HepG2 (cell line): ENCODE results near the gene DEFB124. TPM values are rescaled to one million over a fixed set of nuclear protein-coding genes. Genes with fewer than 3 reads are reported as not detected.

Experiments
- ATAC-seq: fragments of 200-7000 bp; cut with Tn5 transposase; 3 replicates; pipeline ENCODE4 v1.9.1; 2020; ENCODE audit warnings: mild to moderate bottlenecking, moderate library complexity
- BruUV-seq: library from RNA; stranded (reverse); fragments of 400-500 nt; replicated peaks from 2 replicates; lab custom pipeline; 2021; lab: Mats Ljungman, UMichigan
- CTCF ChIA-PET: fragments of 300-600 bp; formaldehyde crosslinking; extraction: SDS; loops from one replicate; lab custom pipeline; 2021; ENCODE audit warnings: low total read pairs, inconsistent platforms, low intra/inter-chr PET ratio; lab: Yijun Ruan, JAX
- POLR2A ChIA-PET: fragments of 350-600 bp; sonication (Branson Sonifier 250); formaldehyde crosslinking; loops from one replicate; lab custom pipeline; 2020; ENCODE audit warnings: antibody characterized with exemption, inconsistent platforms; lab: Yijun Ruan, JAX
- DNase-seq: peaks from one replicate; pipeline ENCODE4 v3.0.0-alpha.2; 2015; ENCODE audit warnings: low spot score
- FAIRE-seq: peaks from 3 replicates; lab custom pipeline; 2011; peaks lifted over from hg19 to GRCh38; lab: Jason Lieb, UNC
- H2AFZ ChIP-seq: one replicate; pipeline ENCODE4 v1.6.1; 2011; ENCODE audit warnings: low read length, inconsistent platforms
- H3K27ac ChIP-seq: fragments of 300-600 bp; 3 replicates; pipeline ENCODE4 v1.8.0; 2011; ENCODE audit warnings: mixed run types, mild to moderate bottlenecking, mixed read lengths, low read length, inconsistent platforms; ENCODE audit not compliant: insufficient read depth; ENCODE audit errors: extremely low read length
- H3K27me3 ChIP-seq, 2 experiments: fragments of 200-600 bp in 1 of 2; 2 replicates in 1 of 2; 3 replicates in 1 of 2; pipeline versions ENCODE4 v1.6.0 to v1.8.0; 2011; ENCODE audit warnings: low read length in 2 of 2, mild to moderate bottlenecking in 2 of 2, moderate library complexity in 2 of 2, inconsistent platforms in 1 of 2; ENCODE audit not compliant: insufficient read depth in 2 of 2, control insufficient read depth in 1 of 2
- H3K36me3 ChIP-seq, 2 experiments: fragments of 200-600 bp in 1 of 2; replicated peaks in 1 of 2; 2 replicates in 1 of 2; 3 replicates in 1 of 2; pipeline versions ENCODE4 v1.5.1 to v1.8.0; 2011; ENCODE audit warnings: low read length in 2 of 2, inconsistent platforms in 1 of 2; ENCODE audit not compliant: insufficient read depth in 2 of 2, control insufficient read depth in 1 of 2
- H3K4me1 ChIP-seq: 2 replicates; pipeline ENCODE4 v1.5.1; 2012; ENCODE audit warnings: low read length, inconsistent platforms; ENCODE audit not compliant: insufficient read depth
- H3K4me2 ChIP-seq: 2 replicates; pipeline ENCODE4 v1.6.0; 2011; ENCODE audit warnings: low read depth, low read length, inconsistent platforms
- H3K4me3 ChIP-seq, 3 experiments: fragments of 200-600 bp in 1 of 3; sonication (generic), shearing (Covaris generic) in 1 of 3; replicated peaks in 1 of 3; 2 replicates each; pipeline ENCODE4 v1.5.1; 2011 to 2016; ENCODE audit warnings: low read length in 3 of 3, inconsistent platforms in 2 of 3, low read depth in 2 of 3, mild to moderate bottlenecking in 2 of 3, control low read depth in 1 of 3, mixed read lengths in 1 of 3; ENCODE audit not compliant: insufficient read depth in 1 of 3
- H3K79me2 ChIP-seq: one replicate; pipeline ENCODE4 v1.6.1; 2011; ENCODE audit warnings: low read length, inconsistent platforms; ENCODE audit not compliant: insufficient read depth
- H3K9ac ChIP-seq: 2 replicates; pipeline ENCODE4 v1.6.0; 2011; ENCODE audit warnings: mild to moderate bottlenecking, low read depth, low read length, inconsistent platforms; ENCODE audit not compliant: insufficient read depth
- H3K9me3 ChIP-seq: 2 replicates; pipeline ENCODE4 v1.5.1; 2012; ENCODE audit warnings: mild to moderate bottlenecking, low read length
- H4K20me1 ChIP-seq: 2 replicates; pipeline ENCODE4 v1.6.0; 2011; ENCODE audit warnings: inconsistent platforms, mild to moderate bottlenecking, low read length, moderate library complexity; ENCODE audit not compliant: insufficient read depth
- ELF4 ChIP-seq: sonication (generic); formaldehyde crosslinking; IDR thresholded peaks from 2 replicates; pipeline ENCODE4 v1.5.0; 2020; ENCODE audit warnings: missing genetic modification reagents, mild to moderate bottlenecking, moderate library complexity, borderline replicate concordance
- FOXA3 ChIP-seq: IDR thresholded peaks from 2 replicates; pipeline ENCODE4 v1.6.1; 2016; ENCODE audit warnings: missing genetic modification reagents, missing compliant biosample characterization
- HNRNPLL ChIP-seq: fragments of 200-400 bp; formaldehyde crosslinking; IDR thresholded peaks from 2 replicates; pipeline ENCODE4 v1.6.1; 2017; ENCODE audit warnings: mild to moderate bottlenecking, low read depth, low read length; ENCODE audit not compliant: poor library complexity, severe bottlenecking
- MTF2 ChIP-seq: sonication (generic); formaldehyde crosslinking; IDR thresholded peaks from 2 replicates; pipeline ENCODE4 v1.5.0; 2020; ENCODE audit warnings: missing genetic modification reagents, borderline replicate concordance
- RBM22 ChIP-seq: fragments of 200-400 bp; formaldehyde crosslinking; optimal IDR thresholded peaks from 2 replicates; pipeline ENCODE3; 2017; ENCODE audit warnings: mild to moderate bottlenecking, low read length, moderate library complexity
- RELA ChIP-seq: sonication (generic); formaldehyde crosslinking; IDR thresholded peaks from 2 replicates; pipeline ENCODE4 v1.4.0; 2020; ENCODE audit warnings: missing genetic modification reagents
- RFX5 ChIP-seq: IDR thresholded peaks from 2 replicates; pipeline ENCODE4 v1.6.1; 2011; ENCODE audit warnings: low read depth, low read length, improper control_type of control experiment
- ZMYM3 ChIP-seq: sonication (generic); formaldehyde crosslinking; IDR thresholded peaks from 2 replicates; pipeline ENCODE4 v1.5.1; 2020; ENCODE audit warnings: mild to moderate bottlenecking, missing genetic modification reagents
- ZNF431 ChIP-seq: sonication (generic); formaldehyde crosslinking; IDR thresholded peaks from 2 replicates; pipeline ENCODE4 v1.9.0; 2022; ENCODE audit warnings: missing genetic modification reagents, low read depth, mild to moderate bottlenecking, borderline replicate concordance
- ZNF556 ChIP-seq: sonication (generic); formaldehyde crosslinking; IDR thresholded peaks from 2 replicates; pipeline ENCODE4 v1.4.0; 2020; ENCODE audit warnings: mild to moderate bottlenecking, missing genetic modification reagents, borderline replicate concordance
- ZNF567 ChIP-seq: sonication (generic); formaldehyde crosslinking; IDR thresholded peaks from 2 replicates; pipeline ENCODE4 v1.8.1; 2023; ENCODE audit warnings: mild to moderate bottlenecking, missing genetic modification reagents, borderline replicate concordance
- WGBS: methylation state at CpG from one replicate; pipeline ENCODE4 v1.1.6; 2017; ENCODE audit warnings: low lambda C conversion rate; 5-methylcytosine and 5-hydroxymethylcytosine counted together
- in situ Hi-C: cut with HindIII; loops from 2 replicates; pipeline ENCODE4 v1.10.0; 2017; ENCODE audit warnings: low pct_unique_long_range_greater_than_20kb; ENCODE audit not compliant: extremely low pct_ligation_motif_present
- intact Hi-C: fragments of 100-400 bp; cut with micrococcal nuclease; formaldehyde crosslinking; loops from one replicate; pipeline ENCODE4 v1.10.0; 2022; ENCODE audit not compliant: unreplicated experiment
- polyA plus RNA-seq, 8 experiments: library from polyadenylated mRNA; depleted of rRNA in 3 of 8; stranded (reverse) in 7 of 8; unstranded in 1 of 8; fragments of >200 nt; fragmentation: Illumina TruSeq in 4 of 8; extraction: Trizol in 4 of 8; gene quantifications; 2 replicates each; pipeline versions ENCODE4 v1.2.1 to v1.2.3, GENCODE V29; 2011 to 2016; ENCODE audit warnings: low read depth in 4 of 8, missing spikeins in 1 of 8, mixed read lengths in 1 of 8; ENCODE audit not compliant: insufficient read depth in 1 of 8
- total RNA-seq, 5 experiments: library from RNA; depleted of rRNA; stranded (reverse); fragments of >200 nt; fragmentation: Illumina TruSeq; extraction: Trizol; gene quantifications; 2 replicates each; pipeline ENCODE4 v1.2.3, GENCODE V29; 2016; ENCODE audit warnings: low read depth in 1 of 5
- TF ChIP-seq, protein P1 (sequence below): sonication (generic); formaldehyde crosslinking; IDR thresholded peaks from 2 replicates; pipeline ENCODE4 v1.4.0; 2020; ENCODE audit warnings: missing genetic modification reagents, borderline replicate concordance
- TF ChIP-seq, protein P2 (sequence below): sonication (generic); formaldehyde crosslinking; IDR thresholded peaks from 2 replicates; pipeline ENCODE4 v1.4.0; 2020; ENCODE audit warnings: missing genetic modification reagents, mild to moderate bottlenecking, borderline replicate concordance
- TF ChIP-seq, protein P3 (sequence below): sonication (generic); formaldehyde crosslinking; IDR thresholded peaks from 2 replicates; pipeline ENCODE4 v1.4.0; 2020; ENCODE audit warnings: mild to moderate bottlenecking, missing genetic modification reagents

The DEFB124 gene
- total and polyA plus RNA-seq, 2 of the 13 experiments (the other 11 are each of a cell fraction or from before 2014, with no cell fraction given): not detected

DNA sequence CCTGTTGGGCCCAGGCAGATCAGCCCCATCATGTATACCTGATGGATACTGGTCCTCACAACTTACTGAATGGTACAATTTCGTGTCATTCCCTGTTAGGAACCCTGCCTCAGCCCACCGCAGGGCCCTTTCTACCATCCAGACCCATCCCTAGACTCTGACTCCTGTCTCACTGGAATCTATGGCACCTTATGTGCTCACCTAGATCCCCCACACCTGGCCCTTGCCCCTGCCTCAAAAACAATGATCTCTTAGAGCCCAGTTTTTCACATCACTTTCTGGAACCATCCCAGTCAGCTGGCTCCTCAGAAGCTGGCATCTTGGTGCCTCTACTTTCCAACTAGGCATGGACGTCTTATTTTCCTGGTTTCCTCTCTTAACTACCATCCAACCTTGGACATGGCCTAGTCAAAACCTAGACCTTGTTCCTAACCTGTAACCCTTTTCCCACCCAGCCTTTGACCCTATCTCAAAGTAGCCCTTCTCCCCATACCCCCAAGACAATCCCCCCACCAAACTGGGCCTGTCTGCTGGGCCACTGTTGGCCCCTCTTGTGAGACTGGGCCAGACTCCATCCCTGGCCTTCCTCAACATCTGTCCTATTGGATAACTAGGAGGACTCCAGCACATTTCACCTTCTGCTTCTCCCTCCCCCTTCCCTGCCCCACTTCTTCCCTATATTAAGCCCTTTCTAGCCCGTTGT, 40.3 kb upstream of the DEFB124 start:
- H4K20me1 ChIP-seq: peaks cover 34% of the 10 kb centered on the region
- H3K9ac ChIP-seq: peak overlapping the region; percentile 97
- H3K4me1 ChIP-seq: peaks cover 46% of the 10 kb centered on the region
- intact Hi-C loops: loop anchor here (10.0 kb wide), 1 partner anchor 100 kb away; no protein-coding TSS in a partner anchor
- peak overlapping the region; percentile 83 to 96 (median 92) for H3K4me3 ChIP-seq
- H3K27me3 ChIP-seq: no peaks in the 10 kb centered on the region; a peak in 1 of 5 replicates
- BruUV-seq: no TSS peak
- H2AFZ ChIP-seq: no peak overlapping the region
- CTCF ChIA-PET: interaction anchor here (1.9 kb wide), 1 partner anchor 98 kb away, joined by 8 read pairs; no protein-coding TSS in a partner anchor
- H3K27ac ChIP-seq: peak overlapping the region; percentile 75
- POLR2A ChIA-PET: interaction anchor here (0.9 kb wide), 1 partner anchor 32 kb away, joined by 3 read pairs; a partner anchor contains a TSS
- DNase-seq (no peak), FAIRE-seq (no peak), ATAC-seq (peak; percentile 3; the same call in 2 of the 3 replicates)
- in situ Hi-C loops: no loop called here
- peak overlapping the region; percentile 95 for H3K4me2 ChIP-seq
- H3K36me3 ChIP-seq: peaks cover 5 to 24% of the 10 kb centered on the region in 2 experiments; a peak in 4 of 5 replicates
- WGBS: 5% methylated on average over 4 of the region's 4 CpGs
- no peaks in the 10 kb centered on the region for H3K9me3 ChIP-seq
- peaks cover 52% of the 10 kb centered on the region for H3K79me2 ChIP-seq
- no peak for TF ChIP-seq ZMYM3
- TF ChIP-seq ELF4 (CRISPR knock-in tag): peak; percentile 71; the same call in 1 of the 2 replicates
- TF ChIP-seq MTF2 (CRISPR knock-in tag): 0 out of 2 replicates have a peak, but pooled peaks have one; percentile 2
- TF ChIP-seq, protein P1, sequence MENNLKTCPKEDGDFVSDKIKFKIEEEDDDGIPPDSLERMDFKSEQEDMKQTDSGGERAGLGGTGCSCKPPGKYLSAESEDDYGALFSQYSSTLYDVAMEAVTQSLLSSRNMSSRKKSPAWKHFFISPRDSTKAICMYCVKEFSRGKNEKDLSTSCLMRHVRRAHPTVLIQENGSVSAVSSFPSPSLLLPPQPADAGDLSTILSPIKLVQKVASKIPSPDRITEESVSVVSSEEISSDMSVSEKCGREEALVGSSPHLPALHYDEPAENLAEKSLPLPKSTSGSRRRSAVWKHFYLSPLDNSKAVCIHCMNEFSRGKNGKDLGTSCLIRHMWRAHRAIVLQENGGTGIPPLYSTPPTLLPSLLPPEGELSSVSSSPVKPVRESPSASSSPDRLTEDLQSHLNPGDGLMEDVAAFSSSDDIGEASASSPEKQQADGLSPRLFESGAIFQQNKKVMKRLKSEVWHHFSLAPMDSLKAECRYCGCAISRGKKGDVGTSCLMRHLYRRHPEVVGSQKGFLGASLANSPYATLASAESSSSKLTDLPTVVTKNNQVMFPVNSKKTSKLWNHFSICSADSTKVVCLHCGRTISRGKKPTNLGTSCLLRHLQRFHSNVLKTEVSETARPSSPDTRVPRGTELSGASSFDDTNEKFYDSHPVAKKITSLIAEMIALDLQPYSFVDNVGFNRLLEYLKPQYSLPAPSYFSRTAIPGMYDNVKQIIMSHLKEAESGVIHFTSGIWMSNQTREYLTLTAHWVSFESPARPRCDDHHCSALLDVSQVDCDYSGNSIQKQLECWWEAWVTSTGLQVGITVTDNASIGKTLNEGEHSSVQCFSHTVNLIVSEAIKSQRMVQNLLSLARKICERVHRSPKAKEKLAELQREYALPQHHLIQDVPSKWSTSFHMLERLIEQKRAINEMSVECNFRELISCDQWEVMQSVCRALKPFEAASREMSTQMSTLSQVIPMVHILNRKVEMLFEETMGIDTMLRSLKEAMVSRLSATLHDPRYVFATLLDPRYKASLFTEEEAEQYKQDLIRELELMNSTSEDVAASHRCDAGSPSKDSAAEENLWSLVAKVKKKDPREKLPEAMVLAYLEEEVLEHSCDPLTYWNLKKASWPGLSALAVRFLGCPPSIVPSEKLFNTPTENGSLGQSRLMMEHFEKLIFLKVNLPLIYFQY: peak; percentile 42
- no peak for TF ChIP-seq RFX5
- no peak for TF ChIP-seq FOXA3 (CRISPR knock-in tag)
- no peak for TF ChIP-seq HNRNPLL
- no peak for TF ChIP-seq ZNF556
- TF ChIP-seq, protein P2, sequence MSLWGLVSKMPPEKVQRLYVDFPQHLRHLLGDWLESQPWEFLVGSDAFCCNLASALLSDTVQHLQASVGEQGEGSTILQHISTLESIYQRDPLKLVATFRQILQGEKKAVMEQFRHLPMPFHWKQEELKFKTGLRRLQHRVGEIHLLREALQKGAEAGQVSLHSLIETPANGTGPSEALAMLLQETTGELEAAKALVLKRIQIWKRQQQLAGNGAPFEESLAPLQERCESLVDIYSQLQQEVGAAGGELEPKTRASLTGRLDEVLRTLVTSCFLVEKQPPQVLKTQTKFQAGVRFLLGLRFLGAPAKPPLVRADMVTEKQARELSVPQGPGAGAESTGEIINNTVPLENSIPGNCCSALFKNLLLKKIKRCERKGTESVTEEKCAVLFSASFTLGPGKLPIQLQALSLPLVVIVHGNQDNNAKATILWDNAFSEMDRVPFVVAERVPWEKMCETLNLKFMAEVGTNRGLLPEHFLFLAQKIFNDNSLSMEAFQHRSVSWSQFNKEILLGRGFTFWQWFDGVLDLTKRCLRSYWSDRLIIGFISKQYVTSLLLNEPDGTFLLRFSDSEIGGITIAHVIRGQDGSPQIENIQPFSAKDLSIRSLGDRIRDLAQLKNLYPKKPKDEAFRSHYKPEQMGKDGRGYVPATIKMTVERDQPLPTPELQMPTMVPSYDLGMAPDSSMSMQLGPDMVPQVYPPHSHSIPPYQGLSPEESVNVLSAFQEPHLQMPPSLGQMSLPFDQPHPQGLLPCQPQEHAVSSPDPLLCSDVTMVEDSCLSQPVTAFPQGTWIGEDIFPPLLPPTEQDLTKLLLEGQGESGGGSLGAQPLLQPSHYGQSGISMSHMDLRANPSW (CRISPR knock-in tag): 0 out of 2 replicates have a peak, but pooled peaks have one; percentile 53
- peak; percentile 6 for TF ChIP-seq RBM22
- 0 out of 2 replicates have a peak, but pooled peaks have one; percentile 24 for TF ChIP-seq ZNF431 (CRISPR knock-in tag)
- peak; percentile 40; the same call in 1 of the 2 replicates for TF ChIP-seq ZNF567 (CRISPR knock-in tag)
- TF ChIP-seq RELA (CRISPR knock-in tag): no peak
- TF ChIP-seq, protein P3, sequence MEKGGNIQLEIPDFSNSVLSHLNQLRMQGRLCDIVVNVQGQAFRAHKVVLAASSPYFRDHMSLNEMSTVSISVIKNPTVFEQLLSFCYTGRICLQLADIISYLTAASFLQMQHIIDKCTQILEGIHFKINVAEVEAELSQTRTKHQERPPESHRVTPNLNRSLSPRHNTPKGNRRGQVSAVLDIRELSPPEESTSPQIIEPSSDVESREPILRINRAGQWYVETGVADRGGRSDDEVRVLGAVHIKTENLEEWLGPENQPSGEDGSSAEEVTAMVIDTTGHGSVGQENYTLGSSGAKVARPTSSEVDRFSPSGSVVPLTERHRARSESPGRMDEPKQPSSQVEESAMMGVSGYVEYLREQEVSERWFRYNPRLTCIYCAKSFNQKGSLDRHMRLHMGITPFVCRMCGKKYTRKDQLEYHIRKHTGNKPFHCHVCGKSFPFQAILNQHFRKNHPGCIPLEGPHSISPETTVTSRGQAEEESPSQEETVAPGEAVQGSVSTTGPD: no peak
